SU-DHL-6 (cell line): ENCODE measurements around the gene DNAH3.

Experiments
- CTCF ChIP-seq: fragments of 200-600 bp; sonication (generic); IDR thresholded peaks from one replicate; pipeline ENCODE4 v1.5.1; 2017; ENCODE audit warnings: antibody characterized with exemption, mild to moderate bottlenecking, low read length, moderate library complexity; ENCODE audit not compliant: insufficient read depth, poor library complexity, severe bottlenecking
- EZH2phosphoT487 ChIP-seq: fragments of 200-600 bp; sonication (generic), shearing (Covaris generic); conservative IDR thresholded peaks from 2 replicates; pipeline ENCODE4 v1.6.1; 2018; ENCODE audit warnings: mild to moderate bottlenecking, antibody characterized with exemption, low read length, moderate library complexity, mixed read lengths

GRCh38 chr16:20916942-20917341 is 233.7 kb downstream of the DNAH3 start:
- TF ChIP-seq CTCF (no peak), EZH2phosphoT487 (no peak)
